ENCODE results near the gene KCND3. TPM values are rescaled to one million over a fixed set of nuclear protein-coding genes. Genes with fewer than 3 reads are reported as not detected.

The KCND3 gene
- polyA plus RNA-seq, 2 donors: 0.57 to 1.6 TPM

GRCh38 chr1:111870181-111870580 lies 119.3 kb downstream of the KCND3 start:
- no peak overlapping the region for H3K27ac ChIP-seq (ENCODE audit: low read depth in 2 of 2, low read length in 1 of 2)
- no peaks in the 10 kb centered on the region for H3K36me3 ChIP-seq (ENCODE audit: control insufficient read depth in 2 of 2, insufficient read depth in 2 of 2, low read length in 1 of 2)
- no peaks in the 10 kb centered on the region for H3K27me3 ChIP-seq (ENCODE audit: control insufficient read depth in 1 of 2, insufficient read depth in 2 of 2, low read length in 2 of 2)
- H3K4me3 ChIP-seq (ENCODE audit: low read depth in 1 of 2, low read length in 2 of 2): no peak overlapping the region
- WGBS, 2 donors: 90 to 94% methylated on average over 1 of the region's 1 CpG
- no peaks in the 10 kb centered on the region for H3K9me3 ChIP-seq (ENCODE audit: control insufficient read depth in 2 of 2, insufficient read depth in 1 of 2, low read depth in 1 of 2, low read length in 1 of 2)
- no peaks in the 10 kb centered on the region for H3K4me1 ChIP-seq (ENCODE audit: control insufficient read depth in 2 of 2, insufficient read depth in 2 of 2, low read length in 1 of 2)

GRCh38 chr1:111867868-111868440 lies 121.5 kb downstream of the KCND3 start:
- no peak overlapping the region for H3K4me3 ChIP-seq (ENCODE audit: low read depth in 1 of 2, low read length in 2 of 2)
- H3K27ac ChIP-seq (ENCODE audit: low read depth in 2 of 2, low read length in 1 of 2): no peak overlapping the region
- H3K27me3 ChIP-seq (ENCODE audit: control insufficient read depth in 1 of 2, insufficient read depth in 2 of 2, low read length in 2 of 2): no peaks in the 10 kb centered on the region
- peaks cover 0 to 2% of the 10 kb centered on the region in 2 donors for H3K36me3 ChIP-seq (ENCODE audit: control insufficient read depth in 2 of 2, insufficient read depth in 2 of 2, low read length in 1 of 2)
- no peaks in the 10 kb centered on the region for H3K9me3 ChIP-seq (ENCODE audit: control insufficient read depth in 2 of 2, insufficient read depth in 1 of 2, low read depth in 1 of 2, low read length in 1 of 2)
- H3K4me1 ChIP-seq (ENCODE audit: control insufficient read depth in 2 of 2, insufficient read depth in 2 of 2, low read length in 1 of 2): no peaks in the 10 kb centered on the region
- 76 to 80% methylated on average over 6 of the region's 6 CpGs for WGBS, 2 donors

- 15 to 24% methylated on average over 3 of the region's 3 CpGs for WGBS, 2 donors
- Histone ChIP-seq H3K4me3 (ENCODE audit: low read depth in 1 of 2, low read length in 2 of 2) (no peak overlapping the region), H3K9me3 (ENCODE audit: control insufficient read depth in 2 of 2, insufficient read depth in 1 of 2, low read depth in 1 of 2, low read length in 1 of 2) (no peaks in the 10 kb centered on the region)
Observed at GRCh38 chr1:111864862-111865261, 124.6 kb downstream of the KCND3 start.

GRCh38 chr1:111863401-111863800 lies 126.1 kb downstream of the KCND3 start:
- Histone ChIP-seq H3K27ac (ENCODE audit: low read depth in 2 of 2, low read length in 1 of 2) (no peak overlapping the region), H3K4me3 (ENCODE audit: low read depth in 1 of 2, low read length in 2 of 2) (no peak overlapping the region), H3K27me3 (ENCODE audit: control insufficient read depth in 1 of 2, insufficient read depth in 2 of 2, low read length in 2 of 2) (no peaks in the 10 kb centered on the region), H3K4me1 (ENCODE audit: control insufficient read depth in 2 of 2, insufficient read depth in 2 of 2, low read length in 1 of 2) (peaks cover 0 to 3% of the 10 kb centered on the region in 2 donors), H3K36me3 (ENCODE audit: control insufficient read depth in 2 of 2, insufficient read depth in 2 of 2, low read length in 1 of 2) (peaks cover 0 to 2% of the 10 kb centered on the region in 2 donors), H3K9me3 (ENCODE audit: control insufficient read depth in 2 of 2, insufficient read depth in 1 of 2, low read depth in 1 of 2, low read length in 1 of 2) (no peaks in the 10 kb centered on the region)
- WGBS, 2 donors: 63 to 72% methylated on average over 3 of the region's 3 CpGs

More at GRCh38 chr1:111864862-111865261, 124.6 kb downstream of the KCND3 start:
- Histone ChIP-seq H3K36me3 (ENCODE audit: control insufficient read depth in 2 of 2, insufficient read depth in 2 of 2, low read length in 1 of 2) (peaks cover 0 to 2% of the 10 kb centered on the region in 2 donors), H3K27ac (ENCODE audit: low read depth in 2 of 2, low read length in 1 of 2) (no peak overlapping the region), H3K27me3 (ENCODE audit: control insufficient read depth in 1 of 2, insufficient read depth in 2 of 2, low read length in 2 of 2) (no peaks in the 10 kb centered on the region), H3K4me1 (ENCODE audit: control insufficient read depth in 2 of 2, insufficient read depth in 2 of 2, low read length in 1 of 2) (peaks cover 0 to 3% of the 10 kb centered on the region in 2 donors)

GRCh38 chr1:111862599-111862998 lies 126.9 kb downstream of the KCND3 start:
- H3K9me3 ChIP-seq (ENCODE audit: control insufficient read depth in 2 of 2, insufficient read depth in 1 of 2, low read depth in 1 of 2, low read length in 1 of 2): no peaks in the 10 kb centered on the region
- H3K4me3 ChIP-seq (ENCODE audit: low read depth in 1 of 2, low read length in 2 of 2): no peak overlapping the region
- 78 to 79% methylated on average over 3 of the region's 3 CpGs for WGBS, 2 donors
- H3K4me1 ChIP-seq (ENCODE audit: control insufficient read depth in 2 of 2, insufficient read depth in 2 of 2, low read length in 1 of 2): peaks cover 0 to 3% of the 10 kb centered on the region in 2 donors
- peaks cover 0 to 2% of the 10 kb centered on the region in 2 donors for H3K36me3 ChIP-seq (ENCODE audit: control insufficient read depth in 2 of 2, insufficient read depth in 2 of 2, low read length in 1 of 2)
- H3K27me3 ChIP-seq (ENCODE audit: control insufficient read depth in 1 of 2, insufficient read depth in 2 of 2, low read length in 2 of 2): no peaks in the 10 kb centered on the region
- H3K27ac ChIP-seq (ENCODE audit: low read depth in 2 of 2, low read length in 1 of 2): no peak overlapping the region

- H3K4me1 ChIP-seq (ENCODE audit: control insufficient read depth in 2 of 2, insufficient read depth in 2 of 2, low read length in 1 of 2): peaks cover 0 to 3% of the 10 kb centered on the region in 2 donors
- no peaks in the 10 kb centered on the region for H3K9me3 ChIP-seq (ENCODE audit: control insufficient read depth in 2 of 2, insufficient read depth in 1 of 2, low read depth in 1 of 2, low read length in 1 of 2)
- no peak overlapping the region for H3K4me3 ChIP-seq (ENCODE audit: low read depth in 1 of 2, low read length in 2 of 2)
- 73 to 76% methylated on average over 6 of the region's 6 CpGs for WGBS, 2 donors
- peaks cover 0 to 2% of the 10 kb centered on the region in 2 donors for H3K36me3 ChIP-seq (ENCODE audit: control insufficient read depth in 2 of 2, insufficient read depth in 2 of 2, low read length in 1 of 2)
- no peak overlapping the region for H3K27ac ChIP-seq (ENCODE audit: low read depth in 2 of 2, low read length in 1 of 2)
- H3K27me3 ChIP-seq (ENCODE audit: control insufficient read depth in 1 of 2, insufficient read depth in 2 of 2, low read length in 2 of 2): no peaks in the 10 kb centered on the region
Observed at GRCh38 chr1:111861523-111861922, 127.9 kb downstream of the KCND3 start.

GRCh38 chr1:111857194-111857651 lies 132.2 kb downstream of the KCND3 start:
- Histone ChIP-seq H3K27ac (ENCODE audit: low read depth in 2 of 2, low read length in 1 of 2) (no peak overlapping the region), H3K9me3 (ENCODE audit: control insufficient read depth in 2 of 2, insufficient read depth in 1 of 2, low read depth in 1 of 2, low read length in 1 of 2) (peaks cover 0 to 2% of the 10 kb centered on the region in 2 donors), H3K4me3 (ENCODE audit: low read depth in 1 of 2, low read length in 2 of 2) (no peak overlapping the region), H3K4me1 (ENCODE audit: control insufficient read depth in 2 of 2, insufficient read depth in 2 of 2, low read length in 1 of 2) (peaks cover 0 to 3% of the 10 kb centered on the region in 2 donors), H3K36me3 (ENCODE audit: control insufficient read depth in 2 of 2, insufficient read depth in 2 of 2, low read length in 1 of 2) (no peaks in the 10 kb centered on the region), H3K27me3 (ENCODE audit: control insufficient read depth in 1 of 2, insufficient read depth in 2 of 2, low read length in 2 of 2) (no peaks in the 10 kb centered on the region)
- WGBS, 2 donors: 83 to 85% methylated on average over 13 of the region's 13 CpGs

GRCh38 chr1:111856411-111857185 lies 132.9 kb downstream of the KCND3 start:
- H3K27ac ChIP-seq (ENCODE audit: low read depth in 2 of 2, low read length in 1 of 2): no peak overlapping the region
- peaks cover 0 to 2% of the 10 kb centered on the region in 2 donors for H3K9me3 ChIP-seq (ENCODE audit: control insufficient read depth in 2 of 2, insufficient read depth in 1 of 2, low read depth in 1 of 2, low read length in 1 of 2)
- 57 to 60% methylated on average over 13 of the region's 13 CpGs for WGBS, 2 donors
- H3K27me3 ChIP-seq (ENCODE audit: control insufficient read depth in 1 of 2, insufficient read depth in 2 of 2, low read length in 2 of 2): no peaks in the 10 kb centered on the region
- H3K36me3 ChIP-seq (ENCODE audit: control insufficient read depth in 2 of 2, insufficient read depth in 2 of 2, low read length in 1 of 2): no peaks in the 10 kb centered on the region
- H3K4me3 ChIP-seq (ENCODE audit: low read depth in 1 of 2, low read length in 2 of 2): no peak overlapping the region
- peaks cover 0 to 3% of the 10 kb centered on the region in 2 donors for H3K4me1 ChIP-seq (ENCODE audit: control insufficient read depth in 2 of 2, insufficient read depth in 2 of 2, low read length in 1 of 2)

- Histone ChIP-seq H3K4me1 (ENCODE audit: control insufficient read depth in 2 of 2, insufficient read depth in 2 of 2, low read length in 1 of 2) (no peaks in the 10 kb centered on the region), H3K4me3 (ENCODE audit: low read depth in 1 of 2, low read length in 2 of 2) (no peak overlapping the region), H3K27me3 (ENCODE audit: control insufficient read depth in 1 of 2, insufficient read depth in 2 of 2, low read length in 2 of 2) (no peaks in the 10 kb centered on the region), H3K36me3 (ENCODE audit: control insufficient read depth in 2 of 2, insufficient read depth in 2 of 2, low read length in 1 of 2) (no peaks in the 10 kb centered on the region), H3K27ac (ENCODE audit: low read depth in 2 of 2, low read length in 1 of 2) (no peak overlapping the region), H3K9me3 (ENCODE audit: control insufficient read depth in 2 of 2, insufficient read depth in 1 of 2, low read depth in 1 of 2, low read length in 1 of 2) (peaks cover 0 to 2% of the 10 kb centered on the region in 2 donors)
- 83 to 89% methylated on average over 4 of the region's 4 CpGs for WGBS, 2 donors
Observed at GRCh38 chr1:111855260-111855659, 134.2 kb downstream of the KCND3 start.

Measured in esophagus (tissue), 2 donors.